NCI-H1930 (cell line): ENCODE results near the gene ITGA2B.
"Not testable (repeated sequence)": the region's sequence is repeated elsewhere in the genome, so short reads cannot be mapped to it uniquely, and the experiment has no call there.

Source experiments
- DNase-seq, 2 experiments: peaks; one replicate each; lab custom pipeline; 2025; lab: John Stamatoyannopoulos, UW

Gene ITGA2B

DNA sequence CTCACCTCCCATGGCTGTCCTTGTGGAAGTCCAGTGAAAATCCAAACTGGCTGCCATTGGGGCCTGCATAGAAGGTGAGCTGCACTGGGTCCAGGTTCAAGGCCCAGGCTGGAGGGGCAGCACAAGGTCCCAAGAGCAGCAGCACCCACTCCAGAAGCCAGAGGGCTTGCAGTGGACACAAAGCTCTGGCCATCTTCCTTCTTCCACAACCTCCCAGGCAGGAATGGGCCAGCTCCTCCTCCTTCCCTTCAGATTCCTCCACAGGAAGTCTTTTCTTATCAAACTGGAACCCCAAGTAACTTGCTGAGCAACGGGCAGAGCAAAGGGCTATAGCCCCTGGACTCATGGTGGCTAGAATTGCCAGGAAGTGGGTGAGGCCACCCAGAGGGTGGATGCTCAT, at the start of gene ITGA2B:
Gene ITGA2B, minus strand, starts transcription at position 369 of the 400 bp plus-strand sequence. Its CDS starts 176 bp downstream, at position 193.
- no peak for DNase-seq

DNA sequence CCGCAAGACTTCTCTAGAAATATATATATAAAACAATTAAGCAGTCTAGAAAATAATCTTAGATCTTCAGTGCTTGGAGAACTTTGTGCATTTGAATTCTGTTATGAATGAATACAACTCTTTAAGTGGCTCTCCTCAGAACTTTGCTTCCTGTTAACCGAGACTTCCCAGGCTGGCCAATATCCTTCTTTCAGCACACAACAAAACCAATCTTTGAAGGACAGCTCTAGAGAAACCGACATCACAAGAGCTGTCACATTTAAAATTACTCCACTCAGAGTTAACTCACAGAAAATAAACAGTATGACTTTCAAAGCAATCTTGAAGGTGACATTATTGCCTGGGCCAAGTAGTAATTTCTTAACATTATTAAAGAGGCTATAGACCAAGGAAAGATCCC, 49.7 kb upstream of the ITGA2B start:
- DNase-seq: no peak

DNA sequence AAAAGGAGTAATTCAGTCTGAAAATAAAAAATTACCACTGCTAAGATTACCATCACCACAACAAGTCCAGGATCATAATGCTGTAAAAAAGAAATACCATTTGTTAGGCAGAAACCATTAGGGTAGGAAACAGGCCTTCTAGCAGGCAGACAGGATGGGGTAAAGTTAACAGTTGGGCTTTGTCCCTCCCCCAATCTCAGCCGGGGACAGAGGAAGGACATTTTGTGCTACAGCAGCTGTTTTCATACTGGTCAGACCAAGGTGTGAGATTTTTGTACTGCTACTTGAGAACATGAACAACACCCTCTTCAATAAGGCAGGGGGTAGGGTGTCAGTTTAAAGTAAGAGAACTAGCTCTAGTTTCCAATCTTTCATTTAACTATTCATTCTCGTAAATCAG, 49.2 kb upstream of the ITGA2B start:
- DNase-seq: no peak

DNA sequence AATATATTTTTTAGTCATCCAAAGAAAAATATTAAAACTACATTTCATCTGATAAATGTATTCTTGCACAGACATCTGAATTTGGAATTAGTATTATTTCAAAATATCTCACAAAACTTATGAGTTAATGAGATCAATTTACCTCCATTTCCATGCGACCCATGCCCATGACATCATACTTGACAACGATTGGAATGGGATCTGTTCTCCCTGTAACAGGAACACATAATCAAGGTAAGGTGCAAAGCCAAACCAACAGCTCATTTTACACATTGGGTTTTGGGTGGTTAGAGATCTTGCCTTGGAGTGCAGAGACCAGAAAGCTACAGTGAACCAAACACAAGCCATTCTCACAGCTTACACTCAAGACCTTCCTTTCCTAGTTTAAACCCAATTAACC, 46.9 kb upstream of the ITGA2B start:
- DNase-seq: no peak

DNA sequence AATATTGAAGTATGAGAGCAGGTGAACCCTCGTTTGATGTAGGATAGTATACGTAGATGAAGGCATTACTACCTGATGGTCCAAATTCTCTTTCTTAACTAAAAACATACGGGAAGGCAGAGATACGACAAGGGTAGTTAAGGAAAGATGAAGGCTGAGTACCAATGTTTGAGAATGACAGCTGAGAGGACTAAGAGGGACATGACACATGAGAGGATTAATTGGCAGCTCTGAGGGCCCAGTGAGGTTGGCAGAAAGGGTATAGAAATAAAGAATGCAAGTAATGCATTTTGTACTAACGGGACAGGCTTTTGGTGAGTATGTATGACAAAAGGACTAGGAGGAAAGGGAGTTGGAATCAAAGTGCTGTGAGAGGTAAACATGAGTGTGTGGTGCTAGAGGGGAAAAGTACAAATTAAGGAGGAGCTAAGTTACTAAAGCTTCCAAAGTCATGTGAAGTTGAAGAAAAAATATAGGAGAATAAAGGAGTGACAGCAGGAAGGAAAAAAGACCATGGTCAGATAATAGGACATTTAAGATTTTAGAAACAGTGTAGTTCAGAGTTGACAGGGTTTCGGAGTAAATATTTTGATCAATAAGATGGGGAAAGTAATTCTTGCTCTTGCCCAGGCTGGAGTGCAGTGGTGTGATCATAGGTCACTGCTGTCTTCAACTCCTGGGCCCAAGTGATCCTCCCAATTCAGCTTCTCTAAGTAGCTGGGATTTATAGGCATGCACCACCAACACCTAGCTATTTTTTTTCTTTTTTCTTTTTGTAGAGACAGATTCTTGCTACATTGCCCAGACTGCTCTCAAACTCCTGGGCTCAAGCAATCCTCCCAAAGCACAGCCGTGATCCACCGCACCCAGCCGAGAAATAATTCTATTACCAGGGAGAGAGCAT, 43.1 kb upstream of the ITGA2B start:
- DNase-seq: no peak

DNA sequence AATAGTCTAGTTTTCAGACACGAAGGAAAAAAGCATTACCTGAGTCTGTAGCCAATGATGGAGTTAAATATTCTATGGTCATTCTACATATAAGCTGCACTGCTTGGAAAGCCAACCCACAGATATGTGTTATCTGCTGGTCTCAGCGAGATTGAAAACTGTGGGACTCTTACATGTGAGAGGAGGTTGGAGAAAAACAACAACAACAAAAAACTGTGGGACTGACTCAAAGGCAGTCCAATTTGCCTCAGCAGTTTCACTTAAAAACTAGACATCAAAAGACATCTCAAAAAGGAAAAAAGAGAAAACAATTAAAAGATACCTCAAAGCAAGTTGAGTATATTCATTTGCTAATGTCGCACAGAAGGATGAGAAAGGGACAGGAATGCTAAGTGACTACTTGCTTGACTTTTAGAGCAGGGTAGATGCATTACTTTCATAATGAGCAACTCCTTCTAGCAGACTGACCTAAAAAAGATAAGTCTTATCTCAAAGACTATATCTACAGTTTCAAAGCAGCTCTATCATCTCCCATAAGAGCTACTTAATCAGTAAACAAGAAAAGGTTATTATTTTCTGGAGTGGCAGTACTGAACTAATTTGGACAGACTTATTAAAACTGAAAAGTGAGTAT, 35.5 kb upstream of the ITGA2B start:
- no peak for DNase-seq

DNA sequence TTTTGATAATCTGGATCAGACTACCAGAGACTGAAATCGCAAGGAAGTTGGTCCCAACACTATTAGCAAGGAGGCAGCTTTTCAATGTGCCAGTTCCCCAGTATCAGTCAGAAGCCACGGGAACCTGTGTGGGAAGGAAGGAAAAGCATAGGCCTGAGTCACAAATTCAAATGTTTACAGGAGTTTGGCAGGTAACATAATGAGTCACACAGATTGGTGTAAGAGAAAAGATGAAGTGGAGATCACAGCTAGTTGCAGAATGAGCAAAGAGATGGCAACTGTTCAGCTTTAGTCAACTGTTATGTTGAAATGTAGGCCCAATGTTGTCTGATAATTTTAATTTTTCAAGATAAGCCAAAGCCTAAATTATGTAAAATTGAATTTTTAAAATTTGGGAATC, 28.1 kb upstream of the ITGA2B start:
- DNase-seq: no peak

DNA sequence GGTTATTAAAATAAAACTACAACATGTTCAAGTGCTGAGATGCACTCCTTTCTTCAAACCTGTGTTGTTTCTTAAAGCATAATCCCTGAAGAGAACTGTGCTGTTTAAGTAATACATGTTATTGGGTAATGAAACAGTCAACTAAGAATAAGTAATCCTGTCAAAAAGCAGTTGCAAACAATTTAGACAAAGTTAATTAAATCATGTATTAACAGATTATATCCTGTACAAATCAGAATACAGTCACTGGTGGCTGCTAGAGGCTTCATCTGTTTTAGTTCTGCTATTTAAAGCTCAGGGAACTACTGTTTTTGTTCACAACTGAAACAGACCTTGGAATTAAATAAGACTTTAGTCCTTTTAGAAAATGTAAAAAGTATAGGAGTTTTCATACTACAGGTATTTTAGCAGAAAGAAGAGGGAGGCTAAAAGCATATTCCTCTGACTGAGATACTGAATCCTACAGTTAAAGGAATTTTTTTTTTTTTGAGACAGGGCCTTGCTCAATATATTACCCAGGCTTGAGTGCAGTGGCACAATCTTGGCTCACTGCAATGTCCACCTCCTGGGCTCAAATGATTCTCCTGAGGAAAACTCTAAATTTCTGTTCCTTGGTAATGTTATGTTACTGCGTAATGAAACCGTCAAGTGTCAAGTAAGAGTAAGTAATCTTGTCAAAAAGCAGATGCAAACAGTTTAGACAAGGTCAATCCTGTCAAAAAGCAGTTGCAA, 27.3 kb upstream of the ITGA2B start:
- DNase-seq: no peak

DNA sequence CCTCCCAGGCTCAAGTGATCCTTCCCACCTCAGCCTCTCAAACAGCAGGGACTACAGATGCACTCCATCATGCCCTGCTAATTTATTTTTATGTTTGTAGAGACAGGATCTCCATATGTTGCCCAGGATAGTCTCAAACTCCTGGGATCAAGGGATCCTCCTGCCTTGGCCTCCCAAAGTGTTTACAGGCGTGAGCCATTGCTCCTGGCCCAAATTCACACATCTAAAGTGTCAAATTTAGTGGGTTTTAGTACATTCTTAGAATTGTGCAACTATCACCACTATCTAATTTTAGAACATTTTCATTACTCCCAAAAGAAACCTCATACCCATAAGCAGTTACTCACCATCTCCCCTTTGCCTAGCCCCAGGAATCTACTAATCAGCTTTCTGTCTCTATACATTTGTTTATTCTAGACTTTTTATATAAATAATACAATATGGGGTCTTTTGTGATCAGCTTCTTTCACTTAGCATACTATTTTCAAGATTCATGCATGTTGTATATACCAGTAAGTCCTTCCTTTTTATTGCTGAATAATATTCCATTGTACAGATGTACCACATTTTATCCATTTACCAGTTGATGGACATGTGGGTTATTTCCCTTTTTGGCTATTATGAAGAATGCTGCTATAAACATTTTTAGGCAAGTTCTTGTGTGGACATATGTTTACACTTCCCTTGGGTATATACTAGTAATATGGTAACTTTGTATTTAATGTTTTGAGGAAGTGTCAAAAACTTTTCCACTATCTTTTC, 25.1 kb upstream of the ITGA2B start:
- no peak for DNase-seq

DNA sequence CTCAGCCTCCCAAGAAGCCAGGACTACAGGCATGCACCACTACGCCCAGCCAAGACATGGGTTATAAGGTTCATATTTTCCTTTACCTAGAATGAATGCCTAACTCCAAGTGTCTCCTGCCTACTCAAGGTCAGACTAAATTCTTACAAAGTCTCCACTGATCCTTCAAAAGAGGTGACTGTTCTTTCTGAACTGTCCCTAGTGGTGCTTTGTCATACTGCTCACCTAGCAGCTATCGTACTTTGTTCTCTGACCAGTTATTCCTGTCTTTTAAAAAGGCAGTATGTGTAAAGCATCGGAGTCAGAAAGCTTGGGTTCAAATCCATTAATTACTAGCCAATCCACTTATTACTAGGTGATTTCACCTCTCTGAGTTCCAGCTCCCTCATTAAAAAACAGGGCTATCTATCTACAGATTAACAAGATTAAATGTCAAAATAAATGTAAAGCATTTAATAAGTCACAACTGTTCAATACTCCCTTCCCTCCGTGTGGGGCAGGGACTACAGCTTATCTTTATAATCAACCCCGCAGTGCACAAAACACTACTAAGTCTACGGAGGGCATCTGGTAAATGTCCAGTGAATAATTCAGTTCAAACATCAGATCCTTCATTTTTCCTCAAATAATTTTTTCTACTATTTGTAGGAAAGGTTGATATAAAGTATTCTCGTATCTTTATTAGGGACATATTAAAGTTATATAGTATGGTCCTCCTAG, 20.0 kb upstream of the ITGA2B start:
- no peak for DNase-seq

DNA sequence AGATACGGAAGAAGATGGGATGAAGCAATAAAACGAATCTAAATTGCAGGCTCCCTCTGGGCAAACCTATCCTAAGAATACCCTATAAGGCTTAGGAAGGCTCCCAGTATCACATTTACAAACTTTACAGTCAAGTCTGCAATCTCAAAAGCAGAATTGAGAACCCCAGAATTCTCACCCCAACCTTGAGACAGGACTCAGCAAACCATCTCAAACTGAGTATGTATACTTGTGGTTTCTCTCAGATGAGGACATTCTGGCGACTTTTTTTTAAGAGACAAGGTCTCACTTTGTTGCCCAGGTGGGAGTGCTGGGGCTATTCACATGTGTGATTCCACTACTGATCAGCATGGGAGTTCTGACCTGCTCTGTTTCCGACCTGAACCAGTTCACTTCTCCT, 19.3 kb upstream of the ITGA2B start:
- no peak for DNase-seq

DNA sequence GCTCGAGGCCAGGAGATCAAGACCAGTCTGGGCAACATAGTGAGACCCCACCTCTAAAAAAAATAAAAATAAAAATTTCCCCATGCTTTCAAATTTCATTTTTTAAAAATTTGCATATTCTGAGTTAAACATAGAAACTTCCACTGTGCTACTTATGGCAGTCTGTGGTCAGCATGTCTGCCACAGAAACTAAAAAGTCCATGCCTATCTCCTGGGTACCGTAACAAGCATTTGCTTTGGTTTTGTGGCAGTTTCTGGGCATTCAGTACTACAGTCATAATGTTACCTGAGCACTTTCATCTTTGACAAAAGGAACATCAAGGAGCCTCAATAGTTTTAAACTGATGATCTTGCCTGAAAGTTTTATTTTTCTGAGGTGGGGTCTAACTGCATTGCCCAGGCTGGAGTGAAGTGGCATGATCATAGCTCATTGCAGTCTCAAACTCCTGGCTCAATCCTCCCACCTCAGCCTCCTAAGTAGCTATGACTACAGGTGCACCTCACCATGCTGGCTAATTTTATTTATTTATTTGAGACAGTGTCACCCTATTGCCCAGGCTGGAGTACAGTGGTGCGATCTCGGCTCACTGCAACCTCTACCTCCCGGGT, 13.2 kb upstream of the ITGA2B start:
- DNase-seq: no peak

DNA sequence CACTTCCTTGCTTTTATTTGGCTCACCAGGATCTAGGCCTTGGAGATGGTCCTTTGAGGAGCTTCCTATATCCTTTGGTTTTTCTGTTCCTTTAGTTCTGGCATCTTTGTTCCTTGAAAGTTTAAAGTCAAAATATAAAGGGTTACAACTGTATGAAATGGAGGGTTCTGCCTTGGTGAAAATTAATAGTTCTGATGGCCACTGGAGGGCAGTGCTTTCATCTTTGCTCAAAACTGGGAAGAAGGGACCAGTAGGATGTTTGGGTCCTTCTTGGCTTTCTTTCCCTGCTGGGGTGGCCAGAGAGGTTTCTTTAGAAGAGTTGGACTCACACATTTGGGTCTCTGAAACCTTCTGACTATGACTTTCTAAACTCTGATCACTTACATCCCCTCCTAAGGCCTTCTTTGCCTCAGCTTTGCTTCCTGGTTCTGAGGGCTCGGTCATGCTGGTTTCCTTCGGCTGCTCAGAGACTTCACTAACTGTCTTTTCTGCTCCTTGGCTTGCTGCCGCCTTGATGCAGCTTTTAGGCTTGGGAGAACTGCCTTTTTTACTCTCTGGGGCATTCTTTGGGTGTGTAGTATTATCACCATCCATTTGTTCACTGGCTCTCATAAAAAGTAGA, 10.9 kb upstream of the ITGA2B start:
- no peak for DNase-seq

DNA sequence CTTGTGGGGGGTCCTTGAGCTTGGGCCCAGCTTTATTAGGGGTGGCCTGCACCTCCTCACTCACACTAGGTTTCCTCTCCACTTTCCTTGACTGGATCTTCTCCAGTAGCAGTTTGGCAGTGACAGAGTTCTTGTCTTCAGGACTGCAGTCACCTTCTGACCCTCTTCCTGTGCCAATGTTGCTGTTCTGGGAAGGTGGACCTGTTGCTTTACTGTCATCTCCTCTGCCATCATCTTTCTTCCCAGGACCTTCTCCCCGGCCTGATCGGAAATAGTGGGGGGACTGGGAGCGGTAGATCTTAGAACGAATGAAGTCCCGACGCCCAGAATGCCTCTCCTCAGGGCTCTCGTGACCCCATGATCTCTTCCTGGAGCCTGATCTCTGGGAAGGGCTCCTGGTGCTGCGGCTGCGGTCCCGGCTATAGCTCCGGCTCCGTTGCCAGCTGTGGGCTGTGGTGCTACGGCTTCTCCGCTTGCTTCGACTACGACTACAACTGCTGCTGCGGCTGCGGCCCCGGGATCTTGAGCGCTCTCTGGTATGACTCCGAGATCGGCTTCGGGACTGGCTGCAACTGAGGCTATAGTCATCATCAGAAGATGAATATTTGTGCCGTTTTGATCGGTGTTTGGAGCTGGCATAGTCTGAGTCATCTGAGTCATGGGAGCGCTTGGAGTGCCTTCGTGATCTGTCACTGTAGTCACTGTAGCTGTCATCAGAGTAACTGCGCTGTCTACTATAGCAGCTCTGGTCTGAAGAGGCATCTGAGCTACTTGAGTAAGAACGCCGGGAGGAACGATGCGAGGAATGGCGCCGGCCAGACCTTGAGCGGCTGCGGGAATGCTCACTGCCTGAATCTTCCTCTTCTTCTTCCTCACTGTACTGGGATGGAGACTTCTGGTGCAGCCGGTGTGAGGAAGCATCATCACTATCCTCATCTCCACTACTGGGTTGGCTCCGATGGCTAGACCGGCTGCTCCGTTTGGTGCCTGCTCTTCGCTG, 9.5 kb upstream of the ITGA2B start:
- no peak for DNase-seq

DNA sequence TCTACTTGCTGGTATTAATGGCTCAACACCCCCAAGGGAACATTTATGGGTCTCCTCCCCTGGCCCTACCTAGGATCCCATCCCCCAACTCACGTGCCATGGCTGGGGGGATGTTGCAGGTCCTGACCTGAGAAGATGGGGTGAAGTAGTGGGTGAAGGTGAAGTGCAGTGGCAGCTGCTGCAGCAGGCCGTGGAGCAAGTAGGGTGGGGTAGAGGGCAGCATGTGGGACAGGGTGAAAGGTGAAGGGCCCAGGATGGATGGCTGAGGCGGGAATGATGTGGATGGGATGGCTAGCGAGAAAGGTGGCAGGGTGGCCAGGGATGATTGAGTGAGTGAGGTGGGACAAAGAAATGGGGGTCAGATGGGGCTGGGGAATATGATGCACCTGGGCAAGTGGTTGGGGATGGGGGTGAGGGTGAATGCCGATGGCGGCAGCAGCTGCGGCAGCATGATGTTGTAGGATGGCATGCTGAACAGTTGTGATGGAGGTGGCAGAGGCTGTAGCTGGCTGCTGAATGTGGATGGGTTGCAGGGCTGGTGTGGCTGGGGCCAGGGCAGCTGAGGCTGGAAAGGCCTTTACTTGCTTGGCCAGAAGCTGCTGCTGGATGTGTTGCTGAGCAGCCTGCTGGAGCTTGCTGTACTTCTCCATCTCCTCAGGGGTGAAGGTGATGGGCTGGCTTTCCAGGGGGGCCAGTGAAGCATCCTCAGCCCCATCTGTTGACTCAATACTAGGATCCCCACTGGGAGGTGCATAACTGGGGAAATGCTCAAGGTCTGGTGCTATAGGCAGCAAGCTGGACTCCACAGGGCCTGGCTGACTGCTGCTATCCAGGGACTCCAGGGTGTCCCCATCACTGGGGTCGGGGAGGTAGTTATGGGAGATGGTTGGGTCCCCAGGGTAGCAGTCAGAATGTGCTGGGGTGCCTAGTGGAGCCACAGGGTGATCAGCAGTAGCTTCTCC, 8.3 kb upstream of the ITGA2B start:
- no peak for DNase-seq

DNA sequence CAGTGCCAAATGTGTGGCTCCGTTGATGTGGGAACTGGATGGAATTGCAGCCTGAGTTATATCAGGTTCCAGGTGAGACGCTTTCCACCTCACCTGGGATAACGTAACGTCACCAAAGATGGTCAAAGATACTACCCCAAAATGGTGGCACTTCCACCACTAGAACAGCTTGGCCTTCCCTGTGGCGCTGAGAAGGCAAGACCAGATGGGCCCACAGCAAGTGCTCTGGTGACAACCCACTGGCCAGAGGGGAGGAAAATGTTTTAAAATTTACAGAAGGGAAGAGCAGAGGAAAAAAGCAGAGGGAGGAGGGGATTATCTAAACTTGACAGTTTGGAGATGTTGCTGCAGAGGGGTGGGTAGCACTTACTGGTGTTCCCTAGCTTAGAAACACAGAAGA, 7.5 kb upstream of the ITGA2B start:
- DNase-seq: no peak

DNA sequence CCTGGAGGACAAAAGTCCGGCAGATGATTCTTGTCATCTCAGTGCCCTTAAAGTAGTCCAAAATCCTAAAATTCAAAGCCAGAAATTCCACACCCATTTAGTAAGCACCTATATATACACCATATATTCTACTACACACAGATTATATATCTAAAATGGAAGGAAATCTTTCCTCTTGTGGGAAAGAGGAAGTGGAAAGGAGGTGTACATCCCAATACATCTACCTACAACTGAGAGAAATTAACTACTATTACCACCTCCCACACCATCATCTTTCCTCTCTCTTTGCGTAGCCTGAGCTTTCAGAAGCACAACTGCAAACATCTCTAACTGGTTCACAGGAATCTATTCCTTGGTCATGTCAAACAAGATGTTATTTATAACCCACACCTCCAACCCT, 5.4 kb upstream of the ITGA2B start:
- DNase-seq: no peak

DNA sequence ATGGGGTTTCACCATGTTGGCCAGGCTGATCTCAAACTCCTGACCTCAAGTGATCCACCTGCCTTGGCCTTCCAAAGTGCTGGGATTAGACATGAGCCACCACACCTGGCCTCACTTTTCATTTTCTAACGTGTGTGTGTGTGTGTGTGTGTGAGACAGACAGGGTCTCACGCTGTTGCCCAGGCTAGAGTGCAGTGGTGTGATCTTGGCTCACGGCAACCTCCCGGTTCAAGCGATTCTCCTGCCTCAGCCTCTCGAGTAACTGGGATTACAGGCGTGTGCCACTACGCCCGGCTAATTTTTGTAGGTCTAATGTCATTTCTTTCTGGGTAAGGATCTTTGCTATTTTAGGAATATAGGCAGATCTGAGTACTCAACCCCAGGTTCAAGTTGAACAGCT, 4.7 kb upstream of the ITGA2B start:
- DNase-seq: not testable (repeated sequence)
